Measurements from ENCODE around the gene AGAP1. TPM values are rescaled to one million over a fixed set of nuclear protein-coding genes. Genes with fewer than 3 reads are reported as not detected.
"Not testable (repeated sequence)": the region's sequence is repeated elsewhere in the genome, so short reads cannot be mapped to it uniquely, and the experiment has no call there.

Gene AGAP1
- total RNA-seq, 4 donors from 2014 or later: 23.4 to 46.5 (median 29.3) TPM

DNA sequence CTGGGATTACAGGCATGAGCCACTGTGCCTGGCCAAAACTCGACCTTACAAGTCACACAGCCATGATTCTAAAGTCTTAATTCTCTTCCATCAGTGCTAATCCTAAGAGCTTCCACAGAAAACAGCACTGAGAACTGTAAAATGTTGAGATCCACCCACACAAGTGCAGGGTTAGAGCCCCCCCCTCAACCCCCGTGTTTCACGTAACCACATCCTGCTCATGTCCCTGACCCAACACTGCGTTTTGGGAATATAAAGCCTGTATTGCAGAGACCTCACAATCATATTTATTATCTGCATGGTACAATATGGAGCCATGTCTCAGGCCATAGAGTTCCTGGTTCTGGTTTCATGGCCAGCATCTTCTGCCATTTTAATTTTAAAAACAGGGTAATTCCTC, 563.5 kb downstream of the AGAP1 start:
- 86 to 98% methylated on average over 4 of the region's 4 CpGs for WGBS, 2 donors
- TF ChIP-seq, protein P1, sequence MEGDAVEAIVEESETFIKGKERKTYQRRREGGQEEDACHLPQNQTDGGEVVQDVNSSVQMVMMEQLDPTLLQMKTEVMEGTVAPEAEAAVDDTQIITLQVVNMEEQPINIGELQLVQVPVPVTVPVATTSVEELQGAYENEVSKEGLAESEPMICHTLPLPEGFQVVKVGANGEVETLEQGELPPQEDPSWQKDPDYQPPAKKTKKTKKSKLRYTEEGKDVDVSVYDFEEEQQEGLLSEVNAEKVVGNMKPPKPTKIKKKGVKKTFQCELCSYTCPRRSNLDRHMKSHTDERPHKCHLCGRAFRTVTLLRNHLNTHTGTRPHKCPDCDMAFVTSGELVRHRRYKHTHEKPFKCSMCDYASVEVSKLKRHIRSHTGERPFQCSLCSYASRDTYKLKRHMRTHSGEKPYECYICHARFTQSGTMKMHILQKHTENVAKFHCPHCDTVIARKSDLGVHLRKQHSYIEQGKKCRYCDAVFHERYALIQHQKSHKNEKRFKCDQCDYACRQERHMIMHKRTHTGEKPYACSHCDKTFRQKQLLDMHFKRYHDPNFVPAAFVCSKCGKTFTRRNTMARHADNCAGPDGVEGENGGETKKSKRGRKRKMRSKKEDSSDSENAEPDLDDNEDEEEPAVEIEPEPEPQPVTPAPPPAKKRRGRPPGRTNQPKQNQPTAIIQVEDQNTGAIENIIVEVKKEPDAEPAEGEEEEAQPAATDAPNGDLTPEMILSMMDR (IDR thresholded peaks at IDR 0.05): no peak
- no peak for TF ChIP-seq POLR2A (IDR thresholded peaks at IDR 0.05)
- intact Hi-C loops (cut with DNase I): no loop called here

GRCh38 chr2:236061497-236061896, 567.7 kb downstream of the AGAP1 start:
- WGBS, 2 donors: 56 to 74% methylated on average over 9 of the region's 9 CpGs
- no peaks in the 10 kb centered on the region for H3K4me1 ChIP-seq
- no peaks in the 10 kb centered on the region for H3K36me3 ChIP-seq
- H3K9me3 ChIP-seq: no peaks in the 10 kb centered on the region
- H3K4me3 ChIP-seq (replicated peaks in 1 of 3): no peak overlapping the region
- no peaks in the 10 kb centered on the region for H3K27me3 ChIP-seq
- TF ChIP-seq, protein P1 (IDR thresholded peaks at IDR 0.05): no peak
- no peak for TF ChIP-seq POLR2A (IDR thresholded peaks at IDR 0.05)
- no peak overlapping the region for H3K27ac ChIP-seq
- intact Hi-C loops (cut with DNase I): no loop called here
- no peak for DNase-seq

More for the DNA sequence above, 563.5 kb downstream of the AGAP1 start:
- Histone ChIP-seq H3K4me3 (replicated peaks in 1 of 3) (no peak overlapping the region), H3K27ac (no peak overlapping the region), H3K36me3 (no peaks in the 10 kb centered on the region), H3K4me1 (no peaks in the 10 kb centered on the region), H3K27me3 (no peaks in the 10 kb centered on the region), H3K9me3 (no peaks in the 10 kb centered on the region)
- no peak for DNase-seq

- intact Hi-C loops (cut with DNase I): no loop called here
- Histone ChIP-seq H3K27me3 (no peaks in the 10 kb centered on the region), H3K4me1 (no peaks in the 10 kb centered on the region), H3K9me3 (no peaks in the 10 kb centered on the region), H3K4me3 (replicated peaks in 1 of 3) (no peak overlapping the region), H3K27ac (no peak overlapping the region), H3K36me3 (no peaks in the 10 kb centered on the region)
- DNase-seq: no peak
- TF ChIP-seq, protein P1 (IDR thresholded peaks at IDR 0.05): no peak
- no peak for TF ChIP-seq POLR2A (IDR thresholded peaks at IDR 0.05)
- 75 to 87% methylated on average over 10 to 12 of the region's 12 CpGs for WGBS, 2 donors
Observed at GRCh38 chr2:236061899-236062298, 568.1 kb downstream of the AGAP1 start.

GRCh38 chr2:236062806-236063205, 569.0 kb downstream of the AGAP1 start:
- not testable (repeated sequence) for DNase-seq
- 98 to 99% methylated on average over 5 of the region's 5 CpGs for WGBS, 2 donors

GRCh38 chr2:236063994-236064393, 570.2 kb downstream of the AGAP1 start:
- Histone ChIP-seq H3K27ac (no peak overlapping the region), H3K9me3 (no peaks in the 10 kb centered on the region), H3K27me3 (no peaks in the 10 kb centered on the region), H3K36me3 (no peaks in the 10 kb centered on the region), H3K4me3 (replicated peaks in 1 of 3) (no peak overlapping the region), H3K4me1 (no peaks in the 10 kb centered on the region)
- TF ChIP-seq, protein P1 (IDR thresholded peaks at IDR 0.05): no peak
- no peak for TF ChIP-seq POLR2A (IDR thresholded peaks at IDR 0.05)
- 87 to 94% methylated on average over 7 of the region's 7 CpGs for WGBS, 2 donors
- DNase-seq: no peak
- intact Hi-C loops (cut with DNase I): no loop called here

More at GRCh38 chr2:236062806-236063205, 569.0 kb downstream of the AGAP1 start:
- H3K36me3 ChIP-seq; H3K4me1 ChIP-seq; H3K4me3 ChIP-seq (replicated peaks in 1 of 3); intact Hi-C loops (cut with DNase I); H3K9me3 ChIP-seq; H3K27me3 ChIP-seq; H3K27ac ChIP-seq: not testable (repeated sequence)

Measured in thyroid gland (tissue), 4 donors.